Stomach (tissue), 9 donors: ENCODE data around the gene ZNF605. TPM values are rescaled to one million over a fixed set of nuclear protein-coding genes. Genes with fewer than 3 reads are reported as not detected.
"Not testable (repeated sequence)": the region's sequence is repeated elsewhere in the genome, so short reads cannot be mapped to it uniquely, and the experiment has no call there.

Source experiments
- DNase-seq, 2 donors: peaks; one replicate each; pipeline versions ENCODE4 v3.0.0 to v3.0.0-alpha.2; 2013 to 2019
- H3K27ac ChIP-seq, 5 donors: fragments of 200-600 bp in 4 of 5; sonication (generic) in 4 of 5; one replicate each; pipeline ENCODE4 v1.5.1; 2013 to 2019; ENCODE audit warnings: mild to moderate bottlenecking in 1 of 5, moderate library complexity in 1 of 5
- H3K27me3 ChIP-seq, 3 donors: fragments of 200-600 bp; sonication (generic); one replicate each; pipeline ENCODE4 v1.5.1; 2017 to 2019; ENCODE audit warnings: mixed run types in 1 of 3
- H3K36me3 ChIP-seq, 4 donors: fragments of 200-600 bp; sonication (generic); 1 replicate in 3 of 4; 2 replicates in 1 of 4; pipeline ENCODE4 v1.5.1; 2016 to 2019
- H3K4me1 ChIP-seq, 4 donors: fragments of 200-600 bp; sonication (generic); one replicate each; pipeline ENCODE4 v1.5.1; 2016 to 2019
- H3K4me3 ChIP-seq, 4 donors: fragments of 200-600 bp; sonication (generic) in 3 of 4; one replicate each; pipeline ENCODE4 v1.5.1; 2016 to 2019; ENCODE audit warnings: mild to moderate bottlenecking in 1 of 4
- H3K9me3 ChIP-seq, 4 donors: fragments of 200-600 bp; sonication (generic); one replicate each; pipeline ENCODE4 v1.5.1; 2016 to 2019
- EP300 ChIP-seq: sonication (generic); formaldehyde crosslinking; IDR thresholded peaks from one replicate; pipeline ENCODE4 v1.6.1; 2017; ENCODE audit warnings: antibody characterized with exemption
- POLR2A ChIP-seq, 4 donors: fragments of 450-650 bp; IDR thresholded peaks; one replicate each; pipeline ENCODE4 v1.6.1; 2016; ENCODE audit warnings: antibody characterized with exemption in 4 of 4, control low read depth in 2 of 4, mild to moderate bottlenecking in 1 of 4, moderate library complexity in 1 of 4
- POLR2AphosphoS5 ChIP-seq, 3 donors: sonication (generic); formaldehyde crosslinking; IDR thresholded peaks; one replicate each; pipeline ENCODE4 v1.6.1; 2016; ENCODE audit warnings: antibody characterized with exemption in 3 of 3
- WGBS, 5 donors: extraction: QIAGEN DNeasy Blood & Tissue Kit in 3 of 5; methylation state at CpG; one replicate each; pipeline versions ENCODE4 v1.1.5 to v1.1.7; 2013 to 2018; 5-methylcytosine and 5-hydroxymethylcytosine counted together
- intact Hi-C: fragments of 100-400 bp; cut with DNase I; formaldehyde crosslinking; loops from one replicate; pipeline ENCODE4 v1.15.1; 2023; ENCODE audit warnings: low total_unique reads
- polyA plus RNA-seq, 3 donors: library from polyadenylated mRNA; stranded (reverse); fragments of 200-250 nt; gene quantifications; one replicate each; pipeline ENCODE4 v1.2.3, GENCODE V29; 2013
- total RNA-seq, 5 donors: library from RNA; depleted of rRNA; stranded (reverse); fragments of >200 nt; gene quantifications; one replicate each; pipeline versions ENCODE4 v1.1.0 to v1.2.3, GENCODE V29; 2014 to 2016
- TF ChIP-seq, protein P1 (sequence below), 7 experiments: fragments of 450-650 bp in 4 of 7; fragments of 200-600 bp in 3 of 7; sonication (generic) in 3 of 7; IDR thresholded peaks; one replicate each; pipeline ENCODE4 v1.5.1; 2016 to 2019; ENCODE audit warnings: antibody characterized with exemption in 7 of 7, control low read depth in 2 of 7, mild to moderate bottlenecking in 1 of 7
- donor health status: healthy with polysubstance abuse.
- donor health status: Bipolar disorder and iron deficiency.
- donor health status: healthy.

Gene ZNF605
- total and polyA plus RNA-seq, 8 donors = 0.58 to 16.9 (median 3.5) TPM

DNA sequence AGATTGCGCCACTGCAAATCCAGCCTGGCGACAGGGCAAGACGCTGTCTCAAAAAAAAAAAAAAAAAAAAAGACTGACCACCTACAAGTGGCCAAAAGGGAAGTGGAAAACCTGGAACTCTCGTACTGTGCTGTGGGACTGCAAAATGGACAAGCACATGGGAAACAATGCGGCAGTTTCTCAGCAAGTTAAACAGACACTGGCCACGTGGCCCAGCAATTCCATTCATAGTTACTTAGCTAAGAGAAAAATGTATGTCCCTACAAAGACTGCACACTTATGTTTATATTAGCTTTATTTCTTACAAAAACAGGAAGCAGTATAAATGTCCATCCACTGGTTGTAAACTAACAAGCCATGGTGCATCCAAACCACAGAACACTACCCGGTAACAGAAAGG lies 74.3 kb downstream of the ZNF605 start:
- Histone ChIP-seq H3K4me1 (peaks cover 0 to 33% (median 16%) of the 10 kb centered on the region in 4 donors), H3K9me3 (no peaks in the 10 kb centered on the region), H3K27me3 (no peaks in the 10 kb centered on the region), H3K36me3 (peaks cover 10 to 62% (median 58%) of the 10 kb centered on the region in 4 donors), H3K4me3 (no peak overlapping the region), H3K27ac (peak overlapping the region in 2 of 5 donors; percentile 7 to 24)
- WGBS, 5 donors = 57 to 80% (median 74%) methylated on average over 7 of the region's 7 CpGs
- TF ChIP-seq POLR2A (IDR thresholded peaks at IDR 0.05) (no peak), EP300 (no peak), POLR2AphosphoS5 (IDR thresholded peaks at IDR 0.05) (no peak)
- TF ChIP-seq, protein P1, sequence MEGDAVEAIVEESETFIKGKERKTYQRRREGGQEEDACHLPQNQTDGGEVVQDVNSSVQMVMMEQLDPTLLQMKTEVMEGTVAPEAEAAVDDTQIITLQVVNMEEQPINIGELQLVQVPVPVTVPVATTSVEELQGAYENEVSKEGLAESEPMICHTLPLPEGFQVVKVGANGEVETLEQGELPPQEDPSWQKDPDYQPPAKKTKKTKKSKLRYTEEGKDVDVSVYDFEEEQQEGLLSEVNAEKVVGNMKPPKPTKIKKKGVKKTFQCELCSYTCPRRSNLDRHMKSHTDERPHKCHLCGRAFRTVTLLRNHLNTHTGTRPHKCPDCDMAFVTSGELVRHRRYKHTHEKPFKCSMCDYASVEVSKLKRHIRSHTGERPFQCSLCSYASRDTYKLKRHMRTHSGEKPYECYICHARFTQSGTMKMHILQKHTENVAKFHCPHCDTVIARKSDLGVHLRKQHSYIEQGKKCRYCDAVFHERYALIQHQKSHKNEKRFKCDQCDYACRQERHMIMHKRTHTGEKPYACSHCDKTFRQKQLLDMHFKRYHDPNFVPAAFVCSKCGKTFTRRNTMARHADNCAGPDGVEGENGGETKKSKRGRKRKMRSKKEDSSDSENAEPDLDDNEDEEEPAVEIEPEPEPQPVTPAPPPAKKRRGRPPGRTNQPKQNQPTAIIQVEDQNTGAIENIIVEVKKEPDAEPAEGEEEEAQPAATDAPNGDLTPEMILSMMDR (IDR thresholded peaks at IDR 0.05) = no peak
- intact Hi-C loops = loop anchor here (10.0 kb wide), 1 partner anchor 57 kb away; the partner anchor contains the start of gene GOLGA3
- DNase-seq = peak in 1 of 2 donors; percentile 17

DNA sequence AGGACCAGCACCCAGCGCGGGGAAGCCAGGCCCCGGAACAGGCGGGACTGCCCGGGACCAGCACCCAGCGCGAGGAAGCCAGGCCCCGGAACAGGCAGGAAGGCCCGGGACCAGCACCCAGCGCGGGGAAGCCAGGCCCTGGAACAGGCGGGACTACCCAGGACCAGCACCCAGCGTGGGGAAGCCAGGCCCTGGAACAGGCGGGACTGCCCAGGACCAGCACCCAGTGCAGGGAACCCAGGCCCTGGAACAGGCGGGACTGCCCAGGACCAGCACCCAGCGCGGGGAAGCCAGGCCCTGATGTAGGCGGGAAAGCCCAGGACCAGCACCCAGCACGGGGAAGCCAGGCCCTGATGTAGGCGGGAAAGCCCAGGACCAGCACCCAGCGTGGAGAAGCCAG lies 81.5 kb downstream of the ZNF605 start:
- peaks cover 68 to 98% (median 95%) of the 10 kb centered on the region in 4 donors for H3K36me3 ChIP-seq
- H3K4me3 ChIP-seq, H3K9me3 ChIP-seq, DNase-seq, intact Hi-C loops, H3K4me1 ChIP-seq, H3K27ac ChIP-seq, H3K27me3 ChIP-seq: not testable (repeated sequence)
- 82 to 96% (median 93%) methylated on average over 9 to 21 of the region's 21 CpGs for WGBS, 5 donors

DNA sequence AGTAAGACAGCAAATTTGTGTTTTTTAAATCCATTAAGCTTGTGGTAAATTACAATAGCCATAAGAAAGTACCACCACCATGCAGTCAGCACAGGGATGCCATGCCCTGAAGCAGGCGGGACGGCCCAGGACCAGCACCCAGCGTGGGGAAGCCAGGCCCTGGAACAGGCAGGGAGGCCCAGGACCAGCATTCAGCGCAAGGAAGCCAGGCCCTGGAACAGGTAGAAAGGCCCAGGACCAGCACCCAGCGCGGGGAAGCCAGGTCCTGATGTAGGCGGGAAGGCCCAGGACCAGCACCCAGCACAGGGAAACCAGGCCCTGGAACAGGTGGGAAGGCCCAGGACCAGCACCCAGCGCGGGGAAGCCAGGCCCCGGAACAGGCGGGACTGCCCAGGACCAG lies 81.9 kb downstream of the ZNF605 start:
- H3K27ac ChIP-seq = no peak overlapping the region
- H3K9me3 ChIP-seq = no peaks in the 10 kb centered on the region
- 94 to 99% (median 96%) methylated on average over 11 of the region's 11 CpGs for WGBS, 5 donors
- DNase-seq = no peak
- TF ChIP-seq POLR2AphosphoS5 (IDR thresholded peaks at IDR 0.05) (no peak), POLR2A (IDR thresholded peaks at IDR 0.05) (no peak), EP300 (no peak)
- TF ChIP-seq, protein P1 (IDR thresholded peaks at IDR 0.05) = no peak
- no peak overlapping the region for H3K4me3 ChIP-seq
- no peaks in the 10 kb centered on the region for H3K4me1 ChIP-seq
- peaks cover 72 to 98% (median 95%) of the 10 kb centered on the region in 4 donors for H3K36me3 ChIP-seq
- no peaks in the 10 kb centered on the region for H3K27me3 ChIP-seq
- intact Hi-C loops = no loop called here

DNA sequence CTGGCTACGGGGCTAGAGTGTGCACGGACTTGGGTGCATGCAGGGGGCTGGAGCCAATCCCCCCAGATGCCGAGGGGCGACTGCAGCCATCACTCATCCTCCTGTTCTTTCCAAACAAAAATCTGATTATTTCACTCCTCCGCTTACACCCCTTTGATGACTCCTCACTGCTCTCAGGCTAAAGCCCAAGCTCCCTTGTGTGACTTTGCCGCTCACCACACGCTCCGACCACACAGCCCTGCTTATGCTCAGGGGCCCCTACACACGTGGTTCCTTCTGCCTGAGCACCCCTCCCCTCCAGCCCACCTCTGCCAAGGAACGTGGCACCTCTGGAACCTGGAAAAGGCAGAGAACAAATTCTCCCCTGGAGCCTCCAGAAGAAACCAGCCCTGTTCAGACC lies 82.4 kb downstream of the ZNF605 start:
- TF ChIP-seq, protein P1 (IDR thresholded peaks at IDR 0.05) = no peak
- TF ChIP-seq POLR2A (IDR thresholded peaks at IDR 0.05) = no peak
- TF ChIP-seq POLR2AphosphoS5 (IDR thresholded peaks at IDR 0.05) = no peak
- TF ChIP-seq EP300 = no peak
- H3K27ac ChIP-seq = no peak overlapping the region
- no peak for DNase-seq
- no peaks in the 10 kb centered on the region for H3K4me1 ChIP-seq
- intact Hi-C loops = no loop called here
- no peak overlapping the region for H3K4me3 ChIP-seq
- H3K27me3 ChIP-seq = no peaks in the 10 kb centered on the region
- H3K36me3 ChIP-seq = peaks cover 74 to 99% (median 94%) of the 10 kb centered on the region in 4 donors
- H3K9me3 ChIP-seq = no peaks in the 10 kb centered on the region
- WGBS, 5 donors = 87 to 96% (median 94%) methylated on average over 9 to 10 of the region's 10 CpGs

DNA sequence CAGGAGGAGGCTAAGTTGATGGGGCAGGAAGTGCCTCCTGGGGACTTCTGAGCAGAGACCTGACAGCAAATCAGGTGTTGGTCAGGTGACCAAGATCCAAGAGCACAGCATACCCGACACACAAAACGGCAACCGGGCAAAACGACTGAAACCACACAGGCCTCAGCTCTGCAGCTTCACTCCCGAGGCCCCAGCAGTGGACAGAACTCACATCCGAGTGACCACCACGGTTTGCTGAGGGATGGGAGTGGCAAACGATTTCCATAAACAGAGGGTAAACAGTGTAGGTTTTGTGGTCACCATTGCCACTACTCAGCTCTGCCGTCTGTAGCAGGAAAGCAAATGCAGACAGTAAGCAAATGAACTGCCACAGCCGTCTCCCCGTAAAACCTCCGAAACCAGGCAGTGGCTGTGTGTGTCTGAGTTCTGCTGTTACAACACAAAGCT lies 83.1 kb downstream of the ZNF605 start:
- intact Hi-C loops = no loop called here
- Histone ChIP-seq H3K9me3 (no peaks in the 10 kb centered on the region), H3K4me3 (no peak overlapping the region), H3K4me1 (no peaks in the 10 kb centered on the region), H3K36me3 (peaks cover 74 to 99% (median 98%) of the 10 kb centered on the region in 4 donors), H3K27ac (no peak overlapping the region), H3K27me3 (no peaks in the 10 kb centered on the region)
- TF ChIP-seq EP300 = no peak
- TF ChIP-seq, protein P1 (IDR thresholded peaks at IDR 0.05) = no peak
- TF ChIP-seq POLR2AphosphoS5 (IDR thresholded peaks at IDR 0.05) = no peak
- no peak for TF ChIP-seq POLR2A (IDR thresholded peaks at IDR 0.05)
- WGBS, 5 donors = 71 to 86% (median 77%) methylated on average over 12 of the region's 12 CpGs
- DNase-seq = no peak
